Right atrium auricular region (tissue), 2 donors: ENCODE data around the gene IKZF1. TPM values are rescaled to one million over a fixed set of nuclear protein-coding genes. Genes with fewer than 3 reads are reported as not detected.

Source experiments
- DNase-seq: peaks from one replicate; pipeline ENCODE4 v3.0.0-alpha.2; 2019; ENCODE audit warnings: low spot score
- H3K27ac ChIP-seq, 2 donors: fragments of 200-600 bp; sonication (generic); 1 replicate in 1 of 2; 2 replicates in 1 of 2; pipeline ENCODE4 v1.5.1; 2016 to 2019
- H3K27me3 ChIP-seq, 2 donors: fragments of 200-600 bp; sonication (generic); one replicate each; pipeline versions ENCODE4 v1.5.1 to v1.6.0; 2017 to 2019
- H3K36me3 ChIP-seq: fragments of 200-600 bp; sonication (generic); one replicate; pipeline ENCODE4 v1.5.1; 2016
- H3K4me1 ChIP-seq, 2 donors: fragments of 200-600 bp; sonication (generic); one replicate each; pipeline versions ENCODE4 v1.5.1 to v1.6.0; 2017 to 2019
- H3K4me3 ChIP-seq, 2 donors: fragments of 200-600 bp; sonication (generic); 1 replicate in 1 of 2; 2 replicates in 1 of 2; pipeline ENCODE4 v1.5.1; 2017 to 2019; ENCODE audit warnings: mild to moderate bottlenecking in 1 of 2, moderate library complexity in 1 of 2
- H3K9me3 ChIP-seq, 2 donors: fragments of 200-600 bp; sonication (generic); one replicate each; pipeline ENCODE4 v1.5.1; 2019
- total RNA-seq, 2 donors: library from RNA; depleted of rRNA; stranded (reverse); fragments of >200 nt; gene quantifications; one replicate each; pipeline ENCODE4 v1.1.0, GENCODE V29; 2016
- TF ChIP-seq, protein P1 (sequence below), 2 donors: fragments of 200-600 bp; sonication (generic); IDR thresholded peaks; one replicate each; pipeline ENCODE4 v1.5.1; 2019; ENCODE audit warnings: antibody characterized with exemption in 2 of 2

Gene IKZF1
- total RNA-seq, 2 donors from 2014 or later: 1.7 to 9.7 TPM

DNA sequence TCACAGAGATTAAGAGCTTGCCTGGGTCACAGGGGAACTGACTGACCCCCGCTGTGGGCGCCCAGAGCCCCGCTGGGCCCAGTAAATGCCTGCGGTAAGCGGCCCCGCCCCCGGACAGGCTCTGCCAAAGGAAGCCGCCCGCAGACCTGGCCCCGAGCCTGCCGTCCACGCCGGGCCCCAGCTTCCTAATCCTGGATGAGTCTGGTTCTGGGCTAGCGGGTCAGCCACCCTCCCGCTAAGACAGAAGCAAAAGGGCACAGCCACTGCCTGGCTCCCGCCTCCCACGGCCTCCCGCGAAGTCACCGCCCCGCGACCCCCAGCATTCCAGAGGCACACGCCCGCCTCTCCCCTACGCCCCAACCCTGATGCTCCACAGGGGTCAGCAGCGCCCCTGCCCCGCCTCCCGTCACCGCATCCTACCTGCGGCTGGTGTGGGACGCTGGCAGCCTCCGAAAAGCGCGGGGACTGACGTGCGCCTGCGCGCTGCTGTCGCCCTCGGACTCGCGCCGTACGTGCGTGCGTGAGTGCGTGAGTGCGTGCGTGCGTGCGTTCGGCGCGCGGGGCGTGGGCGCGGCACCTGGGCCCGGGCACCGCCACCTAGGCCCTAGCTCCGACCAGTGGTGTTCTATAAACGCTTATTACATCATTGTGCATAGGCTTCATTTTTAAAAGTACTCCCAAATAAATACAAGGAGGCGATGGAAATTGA is 145.5 kb downstream of the IKZF1 start, which contains the start of gene FIGNL1:
FIGNL1 (minus strand) TSS at position 470 of the 709 bp plus-strand sequence. CDS start 3,063 bp downstream, outside the sequence.
- DNase-seq: no peak
- TF ChIP-seq, protein P1, sequence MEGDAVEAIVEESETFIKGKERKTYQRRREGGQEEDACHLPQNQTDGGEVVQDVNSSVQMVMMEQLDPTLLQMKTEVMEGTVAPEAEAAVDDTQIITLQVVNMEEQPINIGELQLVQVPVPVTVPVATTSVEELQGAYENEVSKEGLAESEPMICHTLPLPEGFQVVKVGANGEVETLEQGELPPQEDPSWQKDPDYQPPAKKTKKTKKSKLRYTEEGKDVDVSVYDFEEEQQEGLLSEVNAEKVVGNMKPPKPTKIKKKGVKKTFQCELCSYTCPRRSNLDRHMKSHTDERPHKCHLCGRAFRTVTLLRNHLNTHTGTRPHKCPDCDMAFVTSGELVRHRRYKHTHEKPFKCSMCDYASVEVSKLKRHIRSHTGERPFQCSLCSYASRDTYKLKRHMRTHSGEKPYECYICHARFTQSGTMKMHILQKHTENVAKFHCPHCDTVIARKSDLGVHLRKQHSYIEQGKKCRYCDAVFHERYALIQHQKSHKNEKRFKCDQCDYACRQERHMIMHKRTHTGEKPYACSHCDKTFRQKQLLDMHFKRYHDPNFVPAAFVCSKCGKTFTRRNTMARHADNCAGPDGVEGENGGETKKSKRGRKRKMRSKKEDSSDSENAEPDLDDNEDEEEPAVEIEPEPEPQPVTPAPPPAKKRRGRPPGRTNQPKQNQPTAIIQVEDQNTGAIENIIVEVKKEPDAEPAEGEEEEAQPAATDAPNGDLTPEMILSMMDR (IDR thresholded peaks at IDR 0.05): no peak
- Histone ChIP-seq H3K27ac (peak within 1 kb of the TSS; percentile 72 to 83), H3K4me3 (peak within 1 kb of the TSS; percentile 56 to 83), H3K36me3 (peaks cover 5% of the 10 kb centered on the region), H3K27me3 (no peaks in the 10 kb centered on the region), H3K9me3 (no peaks in the 10 kb centered on the region), H3K4me1 (peaks cover 0 to 14% of the 10 kb centered on the region in 2 donors)

DNA sequence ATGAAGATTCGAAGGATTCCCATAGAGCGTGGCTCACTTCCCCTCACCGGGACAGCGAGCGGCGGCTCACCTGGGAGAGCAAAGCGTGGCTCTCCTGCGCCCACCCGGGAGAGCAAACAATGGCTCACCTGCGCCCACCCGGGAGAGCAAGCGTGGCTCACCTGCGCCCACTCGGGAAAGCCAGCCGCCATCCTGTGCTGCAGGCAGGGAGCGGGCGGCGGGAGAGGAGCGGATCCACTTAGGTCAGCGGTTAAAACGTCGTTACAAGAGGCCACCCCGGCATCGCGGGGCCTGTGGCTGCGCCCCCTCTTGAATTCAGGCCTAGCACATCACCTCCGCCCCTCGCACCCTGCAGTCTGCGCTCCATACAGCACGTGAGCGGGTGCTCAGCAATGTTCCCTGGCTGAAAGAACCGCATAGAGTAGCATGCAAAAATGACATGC is 146.1 kb downstream of the IKZF1 start:
- no peak for DNase-seq
- peaks cover 0 to 14% of the 10 kb centered on the region in 2 donors for H3K4me1 ChIP-seq
- H3K9me3 ChIP-seq: no peaks in the 10 kb centered on the region
- H3K4me3 ChIP-seq: peak overlapping the region; percentile 56 to 83
- peaks cover 5% of the 10 kb centered on the region for H3K36me3 ChIP-seq
- no peaks in the 10 kb centered on the region for H3K27me3 ChIP-seq
- H3K27ac ChIP-seq: peak overlapping the region; percentile 72 to 83
- TF ChIP-seq, protein P1 (IDR thresholded peaks at IDR 0.05): no peak

Other genes starting within 250 kb of the IKZF1 start
- not detected for gene ZPBP, start 211.5 kb upstream of the IKZF1 start, total RNA-seq
- gene FIGNL1, start 145.6 kb downstream of the IKZF1 start, total RNA-seq: 1 to 10 TPM; 4.7 TPM